Measurements from ENCODE around the gene FHDC1.

Gene FHDC1

DNA sequence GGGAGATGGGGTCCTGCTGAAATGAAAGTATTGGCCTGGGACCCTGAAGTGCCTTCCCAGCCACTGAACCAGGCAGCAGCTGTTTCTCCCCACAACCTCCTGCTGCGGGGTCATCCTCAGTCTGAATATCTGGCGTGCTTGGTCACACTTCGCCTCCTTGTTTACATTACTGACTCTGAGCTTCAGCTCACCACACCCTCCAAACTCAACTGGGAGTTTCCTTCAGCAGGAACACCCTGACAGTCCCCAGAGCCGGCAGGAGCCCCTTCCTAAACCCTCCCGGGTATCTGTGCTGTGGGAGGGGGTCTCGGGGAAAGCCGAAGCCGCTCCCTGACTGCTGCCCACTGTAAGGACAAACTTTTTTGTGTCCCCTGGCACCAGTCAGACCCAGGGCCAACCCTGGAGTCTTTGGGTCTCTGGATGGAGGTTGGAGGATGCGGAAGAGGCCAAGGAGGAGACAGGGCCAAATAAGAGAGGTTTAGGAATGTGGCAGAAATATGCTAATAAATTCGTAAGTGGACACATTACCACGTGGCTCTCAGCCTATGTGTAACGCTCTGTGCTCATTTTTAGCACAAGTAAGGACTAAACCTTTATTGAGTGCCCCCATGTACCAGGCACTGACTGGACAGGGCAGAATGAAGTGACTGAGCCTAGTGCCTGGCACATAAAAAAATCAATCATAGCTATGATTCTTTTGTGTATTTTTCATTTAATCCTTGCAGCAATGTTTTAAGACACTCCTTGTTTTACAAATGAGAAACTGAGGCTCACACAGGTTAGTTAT lies 20.7 kb downstream of the FHDC1 start:
- in situ Hi-C loops (cut with HindIII; ENCODE audit: low sequenced_read_pairs): no loop called here

DNA sequence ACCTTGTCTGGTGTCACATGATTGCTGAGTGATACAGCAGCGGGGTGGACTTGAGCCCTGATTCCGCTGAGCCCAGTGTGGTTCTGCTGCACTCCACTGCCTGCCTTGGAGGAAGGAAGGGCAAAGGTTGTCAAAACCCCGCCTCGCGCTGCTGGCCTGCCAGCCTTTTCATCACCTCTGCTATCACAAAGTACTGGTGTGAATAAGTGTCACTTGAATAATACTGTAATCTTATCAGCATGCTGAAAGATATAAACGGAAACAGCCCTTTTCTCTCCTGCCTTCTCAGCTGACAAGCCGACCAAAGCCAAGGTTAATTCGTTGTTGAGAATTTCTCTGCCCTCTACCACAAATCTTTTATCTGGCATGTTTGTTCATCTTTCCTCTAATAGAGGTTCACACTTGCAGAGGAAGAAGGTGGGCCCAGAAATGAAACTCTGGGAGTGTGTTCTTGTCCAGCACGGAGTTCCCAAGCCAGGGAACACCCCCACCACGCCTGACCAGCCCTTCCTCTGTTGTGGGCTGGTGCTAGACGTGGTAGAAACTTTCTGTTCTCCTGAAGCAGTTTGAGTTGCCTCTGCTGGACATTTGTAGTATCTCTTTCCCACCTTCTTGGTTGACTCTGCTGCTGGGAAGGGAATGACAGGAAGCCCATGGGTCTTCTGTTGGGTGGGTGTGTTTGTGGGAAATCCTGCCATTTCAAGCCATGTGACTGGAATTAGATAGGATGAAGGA lies 21.5 kb downstream of the FHDC1 start:
- in situ Hi-C loops (cut with HindIII; ENCODE audit: low sequenced_read_pairs): no loop called here

DNA sequence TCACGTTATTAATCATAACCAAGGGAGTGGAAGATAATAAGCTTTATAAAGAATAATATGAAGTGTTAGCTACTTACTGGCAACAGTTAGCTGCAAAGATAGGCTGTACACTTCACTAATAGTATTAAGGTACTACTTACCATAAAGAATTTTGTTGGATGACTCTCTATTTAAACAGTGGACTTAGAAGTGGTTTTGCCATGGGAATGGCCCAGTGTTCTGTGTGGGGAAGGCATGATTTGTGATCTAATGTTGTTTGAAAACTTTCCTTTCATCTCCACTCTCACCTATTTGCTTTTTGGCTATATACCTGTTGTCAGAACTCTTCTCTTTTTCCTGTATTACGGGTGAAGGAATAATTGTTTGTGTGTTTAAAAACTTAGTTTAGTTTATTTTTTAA lies 23.0 kb downstream of the FHDC1 start:
- in situ Hi-C loops (cut with HindIII; ENCODE audit: low sequenced_read_pairs): no loop called here

DNA sequence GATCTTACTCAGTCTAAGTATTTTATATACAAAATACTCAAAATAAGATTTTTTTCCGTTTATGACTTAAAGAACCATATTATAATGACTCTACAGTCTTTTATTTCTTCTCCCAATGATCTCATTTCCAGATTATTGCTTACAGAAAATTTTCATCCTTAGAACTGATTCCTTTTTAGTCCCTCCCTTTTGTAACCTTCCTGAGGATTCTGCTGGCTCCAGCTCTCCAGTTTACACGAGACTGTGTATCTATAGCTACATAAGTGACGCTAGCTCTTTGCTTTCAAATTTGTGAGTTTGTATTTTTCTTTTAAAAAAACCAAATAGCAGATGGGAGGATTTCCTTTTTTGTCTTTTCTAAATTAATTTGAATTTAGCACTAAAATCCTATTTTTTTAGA lies 24.0 kb downstream of the FHDC1 start:
- in situ Hi-C loops (cut with HindIII; ENCODE audit: low sequenced_read_pairs): no loop called here

DNA sequence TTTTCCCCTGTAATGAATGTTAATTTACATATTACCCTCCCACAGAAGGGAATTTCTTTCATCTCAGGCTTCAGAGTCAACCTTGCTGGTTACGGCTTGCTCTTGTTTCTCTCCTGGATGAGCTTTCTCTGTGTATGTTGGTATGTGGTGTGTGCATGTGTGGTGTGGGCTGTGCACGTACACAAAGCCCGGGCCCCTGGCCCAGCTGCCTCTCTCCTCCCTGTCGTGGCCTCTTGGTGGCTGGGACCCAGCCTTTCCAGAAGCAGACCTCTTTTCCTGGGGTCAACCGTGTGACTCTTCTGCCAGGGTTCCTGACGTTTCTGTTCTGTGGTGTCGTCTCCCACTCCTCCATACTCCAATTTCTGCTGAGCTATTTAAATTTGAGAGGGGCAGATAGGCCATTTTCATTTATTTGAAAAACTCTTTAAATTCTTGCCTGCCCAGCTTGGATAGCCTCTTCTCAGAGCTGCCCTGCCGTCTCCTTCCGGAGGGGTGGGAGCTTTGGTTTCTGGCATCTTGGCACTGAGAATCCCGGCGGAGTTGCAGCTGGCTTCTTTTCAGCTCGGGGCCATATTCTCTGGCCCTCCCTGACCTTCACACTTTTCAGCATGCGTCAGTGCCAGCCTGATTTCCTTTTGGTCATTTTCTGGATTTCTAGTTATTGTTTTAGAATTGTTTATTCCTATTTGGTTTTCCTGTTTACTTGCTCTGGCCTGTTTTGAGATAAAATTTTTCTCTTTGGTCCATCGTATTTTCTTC lies 25.1 kb downstream of the FHDC1 start:
- in situ Hi-C loops (cut with HindIII; ENCODE audit: low sequenced_read_pairs): no loop called here

DNA sequence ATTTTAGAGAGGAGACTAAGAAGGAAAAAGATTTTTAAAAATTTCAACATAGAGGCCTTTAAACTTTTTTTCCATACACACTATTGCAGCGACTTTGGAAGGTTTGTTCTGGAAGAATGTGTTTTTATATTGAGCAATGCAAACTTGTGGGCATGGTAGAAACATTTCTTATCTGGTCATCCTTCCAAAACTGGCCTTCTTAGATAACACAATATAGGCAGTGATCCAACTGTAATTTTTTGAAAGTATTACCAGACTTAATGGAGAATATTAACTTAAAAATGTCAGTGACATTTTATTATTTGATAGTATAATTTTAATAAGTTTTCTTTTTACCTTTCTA lies 25.6 kb downstream of the FHDC1 start:
- in situ Hi-C loops (cut with HindIII; ENCODE audit: low sequenced_read_pairs): no loop called here

DNA sequence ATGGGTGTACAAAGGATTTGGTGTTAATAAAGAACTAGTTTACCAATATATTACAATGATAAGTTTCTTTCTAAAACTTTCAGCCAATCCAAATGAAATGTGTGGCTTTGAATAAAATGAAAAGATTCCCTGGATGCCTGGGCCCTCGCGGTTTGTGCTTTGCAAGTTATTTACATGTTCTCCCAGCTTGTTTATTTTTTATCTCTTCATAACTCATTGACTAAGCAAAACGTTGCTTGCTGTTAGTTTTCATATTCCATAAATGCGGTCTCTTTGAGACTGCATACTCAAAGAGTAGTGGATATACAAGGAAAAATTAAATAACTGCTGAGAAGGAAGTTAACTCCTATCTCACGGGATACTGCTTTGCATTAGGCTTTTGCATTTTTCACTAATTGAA lies 26.0 kb downstream of the FHDC1 start:
- in situ Hi-C loops (cut with HindIII; ENCODE audit: low sequenced_read_pairs): no loop called here

DNA sequence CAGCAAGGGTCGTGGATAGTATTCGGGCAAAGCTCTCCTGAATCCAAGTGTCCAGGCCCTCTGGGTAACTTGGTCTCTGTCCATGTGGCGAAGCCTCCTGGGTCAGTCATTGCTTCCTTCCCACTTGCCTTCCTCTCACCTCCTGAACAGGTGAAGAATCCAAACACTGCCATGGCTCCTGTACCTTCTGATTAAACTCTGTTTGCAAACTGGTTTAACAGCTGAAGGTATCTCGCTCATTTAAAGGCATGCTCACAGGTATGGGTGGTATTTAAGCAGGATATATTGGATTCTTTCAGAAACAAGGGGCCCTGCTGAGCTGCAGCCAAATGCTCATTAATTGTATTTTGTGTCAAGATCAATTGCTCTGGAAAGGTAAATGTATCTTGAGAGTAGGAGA lies 28.2 kb downstream of the FHDC1 start:
- in situ Hi-C loops (cut with HindIII; ENCODE audit: low sequenced_read_pairs): no loop called here

DNA sequence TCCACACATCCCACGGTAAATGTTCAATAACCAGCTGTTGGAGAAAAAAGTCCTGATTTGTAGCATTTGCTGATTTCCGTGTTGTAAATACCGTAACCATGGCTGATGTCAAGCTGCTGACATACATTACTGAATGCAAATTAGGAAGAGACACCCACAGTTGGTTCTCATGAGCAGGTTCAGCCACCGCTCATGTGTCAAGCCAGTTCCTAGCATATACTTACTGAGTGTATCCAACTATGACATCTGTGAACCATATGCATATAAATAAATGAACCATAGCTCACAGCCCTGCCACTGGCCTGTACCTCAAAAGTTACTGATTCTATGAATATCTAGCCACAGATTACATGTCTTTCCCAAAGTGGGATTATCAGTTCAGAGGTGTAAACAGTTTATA lies 29.5 kb downstream of the FHDC1 start:
- in situ Hi-C loops (cut with HindIII; ENCODE audit: low sequenced_read_pairs): no loop called here

DNA sequence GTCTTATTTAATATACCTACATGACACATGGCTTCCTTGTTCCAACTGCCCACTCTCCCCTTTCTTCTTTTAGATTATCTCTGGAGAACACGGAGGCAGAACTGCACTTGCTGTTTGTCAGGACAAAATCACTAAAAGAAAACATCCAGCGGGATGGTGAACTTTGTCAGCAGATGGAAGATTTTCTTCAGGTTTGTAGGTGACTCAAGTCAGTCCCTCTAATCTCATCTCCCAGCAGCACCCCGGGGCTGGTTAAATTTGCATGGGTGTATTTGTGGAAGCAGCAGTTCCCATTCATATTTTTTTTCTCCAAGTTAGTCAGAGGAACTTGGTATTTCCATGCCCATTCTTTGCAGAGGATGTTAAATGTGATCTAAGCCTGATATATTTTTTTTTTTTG lies 31.8 kb downstream of the FHDC1 start:
- in situ Hi-C loops (cut with HindIII; ENCODE audit: low sequenced_read_pairs): no loop called here

DNA sequence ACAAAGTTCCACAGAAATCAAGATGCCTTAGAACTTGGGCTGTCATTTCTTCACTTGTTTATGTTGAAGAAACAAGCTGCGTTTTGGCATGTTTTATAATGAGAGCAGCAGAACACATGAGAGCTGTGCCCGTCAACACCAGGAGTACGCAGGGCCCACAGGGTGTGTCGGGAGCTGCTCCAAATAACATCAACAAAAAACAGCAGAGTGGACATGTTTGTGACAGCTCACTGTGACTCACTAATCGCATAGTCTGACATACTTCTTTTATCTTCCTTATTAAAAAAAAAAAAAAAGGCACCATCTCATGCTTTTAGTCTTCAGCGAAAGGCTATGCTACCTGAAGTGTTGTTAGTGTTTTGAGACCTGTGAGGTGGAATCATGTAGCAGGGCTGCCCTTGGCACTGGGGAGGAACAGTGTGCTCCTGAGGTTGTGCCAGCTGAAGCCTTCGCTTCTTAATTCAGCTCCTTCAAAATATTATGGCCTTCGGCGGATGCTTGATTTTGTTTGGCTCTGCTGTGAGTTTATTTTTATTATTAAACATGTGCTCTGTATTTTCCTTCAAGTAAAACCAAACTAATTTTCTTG lies 32.8 kb downstream of the FHDC1 start:
- in situ Hi-C loops (cut with HindIII; ENCODE audit: low sequenced_read_pairs): no loop called here

DNA sequence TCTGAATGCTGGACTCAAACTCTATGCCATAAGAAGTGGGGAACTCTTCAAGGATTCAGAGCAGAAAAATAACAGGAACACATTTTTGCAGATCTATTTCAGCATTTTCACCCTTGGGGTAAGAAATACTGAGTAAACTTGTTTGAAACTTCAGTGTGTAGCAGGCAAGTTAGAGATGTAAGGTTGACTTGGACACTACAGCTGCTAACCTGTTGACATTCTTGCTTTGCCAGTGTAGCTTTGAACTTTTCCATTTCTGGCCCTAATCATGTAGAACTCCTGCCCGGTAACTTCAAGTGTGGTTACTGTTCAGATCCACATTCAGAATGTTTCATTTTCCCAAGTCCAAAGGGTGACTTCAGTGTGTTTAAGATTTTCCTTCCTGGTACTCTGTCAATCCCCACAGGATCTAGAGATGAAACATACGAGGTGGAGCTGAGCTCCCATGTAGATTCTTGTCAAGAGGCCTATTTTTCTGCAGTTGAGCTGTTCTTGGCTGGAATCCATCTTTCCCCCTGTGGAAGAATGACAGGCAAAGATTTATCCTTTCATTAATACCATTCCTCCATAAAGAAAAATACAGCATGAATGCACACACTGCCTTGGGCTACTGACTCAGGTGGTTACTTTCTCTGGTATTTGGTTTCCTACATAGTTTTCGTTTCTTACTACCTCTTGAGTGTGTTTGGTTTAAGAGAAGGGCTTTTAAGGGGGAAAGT lies 34.1 kb downstream of the FHDC1 start:
- in situ Hi-C loops (cut with HindIII; ENCODE audit: low sequenced_read_pairs): no loop called here

DNA sequence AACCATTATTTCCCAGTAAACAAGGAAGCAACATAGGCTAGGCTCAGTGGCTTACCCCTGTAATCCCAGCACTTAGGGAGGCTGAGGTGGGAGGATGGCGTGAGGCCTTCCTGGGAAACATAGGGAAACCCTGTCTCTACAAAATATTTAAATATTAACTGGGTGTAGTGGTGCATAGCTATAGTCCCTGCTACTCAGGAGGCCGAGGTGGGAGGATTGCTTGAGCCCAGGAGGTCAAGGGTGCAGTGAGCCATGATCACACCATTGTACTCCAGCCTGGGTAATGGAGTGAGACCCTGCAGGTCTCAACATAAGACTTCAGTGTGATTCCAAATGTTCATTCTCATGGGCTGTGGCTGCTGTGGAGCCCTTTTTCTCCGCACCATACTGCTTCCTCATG lies 34.9 kb downstream of the FHDC1 start:
- in situ Hi-C loops (cut with HindIII; ENCODE audit: low sequenced_read_pairs): no loop called here

DNA sequence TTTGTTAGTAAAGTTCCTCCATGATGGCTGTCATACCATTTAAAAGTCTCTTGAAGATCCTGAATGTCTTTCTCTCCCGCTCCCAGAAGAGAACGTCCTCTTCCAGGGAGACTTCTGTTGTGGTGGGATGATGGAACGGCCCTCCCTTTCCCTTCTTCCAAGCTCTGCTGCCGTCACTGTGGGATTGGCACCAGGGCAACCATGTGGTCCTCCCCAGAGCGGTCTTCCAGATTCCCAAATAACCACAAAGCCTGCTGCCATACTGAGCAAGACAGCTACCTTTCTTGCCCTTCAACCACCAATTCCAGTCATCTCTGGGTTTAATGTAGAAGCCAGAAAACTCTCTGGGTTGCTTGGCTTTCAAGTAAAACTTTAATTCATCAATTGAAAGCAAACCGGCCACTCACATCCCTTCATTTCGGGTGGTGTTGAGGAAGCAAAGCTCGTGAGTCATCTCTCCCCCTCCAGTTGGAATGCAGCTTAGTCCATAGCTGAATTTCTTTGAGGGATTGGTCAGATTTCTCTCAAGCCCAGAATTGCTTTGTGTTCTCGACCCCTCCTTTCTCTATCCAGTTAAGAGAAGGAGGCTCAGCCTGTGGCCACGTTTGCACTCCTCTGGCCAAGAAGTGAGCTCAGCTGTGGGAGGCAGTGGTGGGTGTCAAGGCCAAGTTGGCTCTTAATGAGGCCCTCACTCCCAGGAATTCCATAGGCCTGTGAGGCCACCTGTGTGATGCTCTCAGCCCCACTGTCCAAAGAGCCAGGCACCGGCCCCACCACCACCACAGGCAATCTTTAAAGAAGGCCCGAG lies 36.9 kb downstream of the FHDC1 start:
- in situ Hi-C loops (cut with HindIII; ENCODE audit: low sequenced_read_pairs): no loop called here

DNA sequence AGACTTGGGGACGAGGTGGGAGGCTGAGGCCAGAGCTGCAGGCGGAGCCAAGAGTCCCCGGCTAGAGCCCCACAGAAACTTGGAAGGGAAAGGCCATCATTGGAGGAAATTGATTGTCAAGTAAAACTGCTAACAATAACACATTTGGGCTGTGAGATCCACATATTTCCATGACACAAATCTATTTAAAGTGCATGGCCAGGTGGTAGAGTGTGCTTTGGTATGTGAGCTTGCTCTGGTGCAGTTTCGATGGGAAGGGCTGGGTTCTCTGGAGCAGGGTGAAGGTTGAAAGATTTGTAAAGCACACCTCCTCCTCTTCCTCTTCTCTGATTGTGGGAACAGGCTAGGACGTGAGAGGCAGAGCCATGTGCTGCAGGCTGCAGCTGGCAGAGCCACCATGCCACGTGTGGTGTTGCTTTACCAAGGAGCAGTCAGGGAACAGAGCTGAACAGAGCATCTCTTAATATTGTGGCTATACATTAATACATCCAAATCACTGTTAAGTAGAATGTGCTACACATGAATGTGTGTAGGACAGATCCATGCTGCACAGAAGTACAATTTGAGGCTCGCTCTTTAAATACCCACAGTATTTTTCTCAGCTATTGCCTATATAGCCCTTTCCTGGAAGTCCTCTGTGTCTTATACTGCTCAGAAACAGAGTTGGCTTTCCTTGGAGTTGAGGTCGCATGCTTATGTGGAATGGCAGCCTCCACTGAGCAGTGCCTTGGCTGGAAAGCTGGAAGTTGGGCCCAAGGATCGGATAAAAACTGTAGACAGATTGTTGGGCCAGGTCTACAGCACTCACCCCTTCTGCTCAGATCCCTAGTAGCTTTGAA lies 37.7 kb downstream of the FHDC1 start:
- in situ Hi-C loops (cut with HindIII; ENCODE audit: low sequenced_read_pairs): no loop called here

DNA sequence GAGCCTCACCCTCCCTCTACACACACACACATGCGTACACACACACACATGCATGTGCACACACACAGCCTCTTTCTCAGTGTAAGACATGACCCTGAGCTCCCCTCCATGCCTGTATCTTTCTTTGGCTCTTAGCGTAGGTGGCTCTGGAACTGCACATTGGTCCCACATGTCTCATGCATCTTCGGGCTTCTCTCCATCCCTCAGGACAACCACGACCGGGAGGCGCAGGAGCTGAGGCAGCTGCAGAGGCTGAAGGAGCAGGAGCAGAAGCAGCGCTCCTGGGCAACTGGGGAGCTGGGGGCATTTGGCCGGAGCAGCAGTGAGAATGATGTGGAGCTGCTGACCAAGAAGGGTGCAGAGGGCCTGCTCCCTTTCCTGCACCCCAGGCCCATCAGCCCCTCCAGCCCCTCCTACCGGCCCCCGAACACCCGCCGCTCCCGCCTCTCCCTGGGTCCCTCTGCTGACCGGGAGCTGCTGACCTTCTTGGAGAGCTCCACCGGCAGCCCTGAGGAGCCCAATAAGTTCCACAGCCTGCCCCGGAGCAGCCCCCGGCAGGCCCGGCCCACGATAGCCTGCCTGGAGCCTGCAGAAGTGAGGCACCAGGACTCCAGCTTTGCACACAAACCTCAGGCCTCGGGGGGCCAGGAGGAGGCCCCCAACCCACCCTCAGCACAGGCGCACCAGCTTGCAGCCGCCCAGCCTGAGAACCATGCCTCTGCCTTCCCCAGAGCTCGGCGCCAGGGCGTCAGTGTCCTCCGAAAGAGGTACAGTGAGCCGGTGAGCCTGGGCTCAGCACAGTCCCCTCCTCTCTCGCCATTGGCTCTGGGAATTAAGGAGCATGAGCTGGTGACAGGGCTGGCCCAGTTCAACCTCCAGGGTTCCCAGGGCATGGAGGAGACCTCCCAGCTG lies 38.6 kb downstream of the FHDC1 start:
- in situ Hi-C loops (cut with HindIII; ENCODE audit: low sequenced_read_pairs): no loop called here

DNA sequence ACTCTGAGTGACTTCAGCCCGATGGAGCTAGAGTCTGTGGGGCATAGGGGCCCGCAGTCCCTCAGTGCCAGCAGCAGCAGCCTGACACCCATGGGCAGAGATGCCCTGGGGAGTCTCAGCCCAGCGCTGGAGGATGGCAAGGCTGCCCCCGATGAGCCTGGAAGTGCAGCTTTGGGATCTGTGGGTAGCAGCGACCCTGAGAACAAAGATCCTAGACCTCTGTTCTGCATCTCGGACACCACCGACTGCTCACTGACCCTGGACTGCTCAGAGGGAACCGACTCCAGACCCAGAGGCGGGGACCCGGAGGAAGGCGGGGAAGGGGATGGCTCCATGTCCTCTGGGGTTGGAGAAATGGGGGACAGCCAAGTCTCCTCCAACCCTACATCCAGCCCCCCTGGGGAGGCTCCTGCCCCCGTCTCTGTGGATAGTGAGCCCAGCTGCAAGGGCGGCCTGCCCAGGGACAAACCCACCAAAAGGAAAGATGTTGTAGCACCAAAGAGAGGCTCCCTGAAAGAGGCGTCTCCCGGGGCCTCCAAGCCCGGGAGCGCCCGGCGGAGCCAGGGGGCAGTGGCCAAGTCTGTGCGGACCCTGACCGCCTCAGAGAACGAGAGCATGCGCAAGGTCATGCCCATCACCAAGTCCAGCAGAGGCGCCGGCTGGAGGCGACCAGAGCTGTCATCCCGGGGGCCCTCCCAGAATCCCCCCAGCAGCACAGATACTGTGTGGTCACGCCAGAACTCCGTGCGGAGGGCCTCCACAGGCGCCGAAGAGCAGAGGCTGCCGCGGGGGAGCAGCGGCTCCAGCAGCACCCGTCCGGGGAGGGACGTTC lies 39.5 kb downstream of the FHDC1 start:
- in situ Hi-C loops (cut with HindIII; ENCODE audit: low sequenced_read_pairs): no loop called here

Data from DLD1 (cell line).